Uterus (tissue), 2 donors: Measurements from ENCODE around the gene RAB44.

Source experiments
- POLR2A ChIP-seq, 2 donors: fragments of 450-650 bp; IDR thresholded peaks; one replicate each; pipeline ENCODE4 v1.6.1; 2016; ENCODE audit warnings: antibody characterized with exemption in 2 of 2, mild to moderate bottlenecking in 1 of 2, moderate library complexity in 1 of 2
- TF ChIP-seq, protein P1 (sequence below), 4 experiments: fragments of 200-600 bp in 2 of 4; fragments of 450-650 bp in 2 of 4; sonication (generic) in 2 of 4; IDR thresholded peaks; one replicate each; pipeline ENCODE4 v1.5.1; 2016 to 2019; ENCODE audit warnings: antibody characterized with exemption in 4 of 4, mild to moderate bottlenecking in 2 of 4, moderate library complexity in 1 of 4

DNA sequence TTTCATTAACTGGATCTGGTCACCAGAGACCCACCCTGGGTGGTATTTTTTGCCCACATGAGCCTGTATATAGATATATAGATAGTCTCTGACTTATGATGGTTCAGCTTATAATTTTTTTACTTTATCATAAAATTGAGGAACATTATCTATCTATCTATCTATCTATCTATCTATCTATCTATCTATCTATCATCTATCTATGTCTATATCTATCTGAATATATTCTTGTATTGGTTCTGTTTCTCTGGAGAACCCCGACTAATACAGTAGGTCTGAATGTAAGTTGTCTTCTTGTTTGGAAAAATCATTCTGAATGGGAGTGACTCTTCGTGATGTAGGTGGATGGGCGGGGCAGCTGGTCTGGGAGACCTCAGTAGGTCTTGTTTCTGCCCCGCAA lies 32.4 kb upstream of the RAB44 start:
- TF ChIP-seq, protein P1, sequence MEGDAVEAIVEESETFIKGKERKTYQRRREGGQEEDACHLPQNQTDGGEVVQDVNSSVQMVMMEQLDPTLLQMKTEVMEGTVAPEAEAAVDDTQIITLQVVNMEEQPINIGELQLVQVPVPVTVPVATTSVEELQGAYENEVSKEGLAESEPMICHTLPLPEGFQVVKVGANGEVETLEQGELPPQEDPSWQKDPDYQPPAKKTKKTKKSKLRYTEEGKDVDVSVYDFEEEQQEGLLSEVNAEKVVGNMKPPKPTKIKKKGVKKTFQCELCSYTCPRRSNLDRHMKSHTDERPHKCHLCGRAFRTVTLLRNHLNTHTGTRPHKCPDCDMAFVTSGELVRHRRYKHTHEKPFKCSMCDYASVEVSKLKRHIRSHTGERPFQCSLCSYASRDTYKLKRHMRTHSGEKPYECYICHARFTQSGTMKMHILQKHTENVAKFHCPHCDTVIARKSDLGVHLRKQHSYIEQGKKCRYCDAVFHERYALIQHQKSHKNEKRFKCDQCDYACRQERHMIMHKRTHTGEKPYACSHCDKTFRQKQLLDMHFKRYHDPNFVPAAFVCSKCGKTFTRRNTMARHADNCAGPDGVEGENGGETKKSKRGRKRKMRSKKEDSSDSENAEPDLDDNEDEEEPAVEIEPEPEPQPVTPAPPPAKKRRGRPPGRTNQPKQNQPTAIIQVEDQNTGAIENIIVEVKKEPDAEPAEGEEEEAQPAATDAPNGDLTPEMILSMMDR (IDR thresholded peaks at IDR 0.05) = no peak
- no peak for TF ChIP-seq POLR2A (IDR thresholded peaks at IDR 0.05)
